ENCODE measurements around the gene KSR1.

GRCh38 chr17:27548369-27548768 is 92.1 kb downstream of the KSR1 start:
- no peak for TF ChIP-seq CTCF (conservative IDR thresholded peaks at IDR 0.05; ENCODE audit: low read depth, low read length)
- TF ChIP-seq POLR2A (IDR thresholded peaks at IDR 0.05; ENCODE audit: low read depth, low read length), result no peak
